HL-60 (cell line): ENCODE measurements around the gene GPR173.
A peak's percentile ranks its signal among the peaks of the same experiment; 100 is the strongest.

Experiments used
- DNase-seq, 2 experiments: peaks; one replicate each; pipeline ENCODE4 v3.0.0-alpha.2; 2010 to 2020; ENCODE audit warnings: low read depth in 1 of 2, low spot score in 1 of 2
- H3K27ac ChIP-seq: fragments of 250-450 bp; sonication (Bioruptor Pico); replicated peaks from 2 replicates; pipeline ENCODE4 v1.5.1; 2020; ENCODE audit warnings: mild to moderate bottlenecking, moderate library complexity
- H3K27me3 ChIP-seq: fragments of 250-450 bp; sonication (Bioruptor Pico); 2 replicates; pipeline ENCODE4 v1.5.1; 2021; ENCODE audit warnings: mild to moderate bottlenecking, moderate library complexity; ENCODE audit not compliant: insufficient read depth, poor library complexity, severe bottlenecking
- H3K4me3 ChIP-seq: replicated peaks from 2 replicates; pipeline ENCODE4 v1.5.1; 2011; ENCODE audit warnings: mild to moderate bottlenecking, control low read depth, low read length; ENCODE audit not compliant: insufficient read depth
- CTCF ChIP-seq: IDR thresholded peaks from one replicate; pipeline ENCODE4 v1.5.1; 2011; ENCODE audit warnings: low read length, control low read depth, inconsistent platforms; ENCODE audit not compliant: insufficient read depth
- GABPA ChIP-seq: IDR thresholded peaks from 2 replicates; pipeline ENCODE4 v1.6.1; 2012; ENCODE audit warnings: low read depth
- POLR2AphosphoS5 ChIP-seq: IDR thresholded peaks from 2 replicates; pipeline ENCODE4 v1.6.1; 2012; ENCODE audit warnings: low read depth
- REST ChIP-seq: IDR thresholded peaks from 2 replicates; pipeline ENCODE4 v1.6.1; 2012; ENCODE audit warnings: low read depth; ENCODE audit not compliant: insufficient replicate concordance
- SPI1 ChIP-seq: IDR thresholded peaks from 2 replicates; pipeline ENCODE4 v1.6.1; 2012; ENCODE audit warnings: low read depth, mild to moderate bottlenecking, borderline replicate concordance

GPR173 gene

GRCh38 chrX:53088136-53088974, 39.8 kb downstream of the GPR173 start:
- TF ChIP-seq GABPA: no peak
- TF ChIP-seq POLR2AphosphoS5: no peak
- TF ChIP-seq REST: no peak
- TF ChIP-seq CTCF: no peak
- no peak for TF ChIP-seq SPI1
- no peak overlapping the region for H3K27ac ChIP-seq
- no peak overlapping the region for H3K4me3 ChIP-seq
- H3K27me3 ChIP-seq: no peaks in the 10 kb centered on the region
- DNase-seq: no peak

- peak; percentile 60 for TF ChIP-seq CTCF
- no peak for TF ChIP-seq GABPA
- peak in 1 of 2 experiments; percentile 42 for DNase-seq
- Histone ChIP-seq H3K27me3 (no peaks in the 10 kb centered on the region), H3K4me3 (no peak overlapping the region), H3K27ac (no peak overlapping the region)
These were observed 40.7 kb downstream of the GPR173 start for GRCh38 chrX:53089224-53089842.

GRCh38 chrX:53089925-53090324, 41.3 kb downstream of the GPR173 start:
- Histone ChIP-seq H3K4me3 (no peak overlapping the region), H3K27ac (no peak overlapping the region), H3K27me3 (no peaks in the 10 kb centered on the region)
- TF ChIP-seq GABPA: no peak
- no peak for TF ChIP-seq SPI1
- no peak for TF ChIP-seq CTCF
- no peak for TF ChIP-seq POLR2AphosphoS5
- TF ChIP-seq REST: no peak
- DNase-seq: no peak
